Parietal lobe (tissue), 1 donor: ENCODE data around the gene CTXND2. TPM values are rescaled to one million over a fixed set of nuclear protein-coding genes. Genes with fewer than 3 reads are reported as not detected.

Source experiments
- total RNA-seq: library from RNA; depleted of rRNA; stranded (reverse); fragments of >200 nt; gene quantifications from one replicate; pipeline ENCODE4 v1.2.3, GENCODE V29; 2014

The CTXND2 gene
- total RNA-seq: not detected

GRCh38 chr1:150887018-150887417, at the start of gene CTXND2:
Gene CTXND2 (plus strand): TSS chr1:150887136. CDS start chr1:150912315, 25,179 bp downstream.

GRCh38 chr1:150926097-150926741, 39.3 kb downstream of the CTXND2 start, which contains the start of gene SETDB1:
Gene SETDB1 (plus strand): TSS chr1:150926363. CDS start chr1:150927715, 1,352 bp downstream.

Other genes with a start within 250 kb of the CTXND2 start
- 6.3 TPM for gene GOLPH3L, start 190.0 kb upstream of the CTXND2 start, total RNA-seq
- gene HORMAD1, start 166.2 kb upstream of the CTXND2 start, total RNA-seq: 0.63 TPM
- gene CTSS, start 121.4 kb upstream of the CTXND2 start, total RNA-seq: 4.4 TPM
- 5.3 TPM for gene CTSK, start 78.9 kb upstream of the CTXND2 start, total RNA-seq
- gene ARNT, start 10.5 kb upstream of the CTXND2 start, total RNA-seq: 45.1 TPM
- 78.3 TPM for gene SETDB1, start 39.2 kb downstream of the CTXND2 start, total RNA-seq
- 36.0 TPM for gene CERS2, start 87.7 kb downstream of the CTXND2 start, total RNA-seq
- not detected for gene ANXA9, start 95.2 kb downstream of the CTXND2 start, total RNA-seq
- gene MINDY1, start 119.8 kb downstream of the CTXND2 start, total RNA-seq: 14.4 TPM
- 25.0 TPM for gene PRUNE1, start 121.3 kb downstream of the CTXND2 start, total RNA-seq
- 0.31 TPM for gene BNIPL, start 149.4 kb downstream of the CTXND2 start, total RNA-seq
- gene C1orf56, start 160.6 kb downstream of the CTXND2 start, total RNA-seq: 4.1 TPM
- 44.1 TPM for gene CDC42SE1, start 172.5 kb downstream of the CTXND2 start, total RNA-seq
- gene MLLT11, start 173.3 kb downstream of the CTXND2 start, total RNA-seq: 72.9 TPM
- 13.8 TPM for gene GABPB2, start 183.6 kb downstream of the CTXND2 start, total RNA-seq